Fibroblast of lung (primary cell): Measurements from ENCODE around the gene XPNPEP2.

Experiments used
- EZH2 ChIP-seq: IDR thresholded peaks from 2 replicates; pipeline ENCODE4 v1.5.1; 2012; ENCODE audit warnings: low read length, control low read depth, mild to moderate bottlenecking; ENCODE audit errors: missing control alignments
- TF ChIP-seq, protein P1 (sequence below), 2 donors: IDR thresholded peaks in 1 of 2; conservative IDR thresholded peaks in 1 of 2; 1 replicate in 1 of 2; 2 replicates in 1 of 2; pipeline ENCODE4 v1.5.1; 2011 to 2012; ENCODE audit warnings: low read length in 2 of 2, control low read depth in 1 of 2, inconsistent platforms in 1 of 2, low read depth in 1 of 2, mild to moderate bottlenecking in 1 of 2

DNA sequence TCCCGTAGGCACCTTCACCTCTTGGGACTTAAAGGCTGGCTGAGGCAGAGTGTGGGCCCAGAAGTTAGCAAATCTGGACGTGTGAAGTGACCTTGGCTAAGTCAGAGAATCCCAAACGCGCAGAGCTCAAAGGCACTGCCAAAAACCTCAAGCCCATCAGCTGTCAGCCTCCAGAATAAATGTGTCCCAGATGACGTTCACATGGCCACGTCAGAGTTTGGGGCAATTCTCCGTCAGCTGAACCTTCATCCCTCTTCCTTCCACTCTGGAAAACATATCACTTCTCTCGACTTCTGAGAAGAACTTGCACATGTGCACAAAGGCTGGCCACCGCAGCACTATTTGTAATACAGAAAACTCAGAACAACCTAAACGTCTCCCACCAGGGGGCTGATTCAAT lies 48.3 kb upstream of the XPNPEP2 start:
- TF ChIP-seq, protein P1, sequence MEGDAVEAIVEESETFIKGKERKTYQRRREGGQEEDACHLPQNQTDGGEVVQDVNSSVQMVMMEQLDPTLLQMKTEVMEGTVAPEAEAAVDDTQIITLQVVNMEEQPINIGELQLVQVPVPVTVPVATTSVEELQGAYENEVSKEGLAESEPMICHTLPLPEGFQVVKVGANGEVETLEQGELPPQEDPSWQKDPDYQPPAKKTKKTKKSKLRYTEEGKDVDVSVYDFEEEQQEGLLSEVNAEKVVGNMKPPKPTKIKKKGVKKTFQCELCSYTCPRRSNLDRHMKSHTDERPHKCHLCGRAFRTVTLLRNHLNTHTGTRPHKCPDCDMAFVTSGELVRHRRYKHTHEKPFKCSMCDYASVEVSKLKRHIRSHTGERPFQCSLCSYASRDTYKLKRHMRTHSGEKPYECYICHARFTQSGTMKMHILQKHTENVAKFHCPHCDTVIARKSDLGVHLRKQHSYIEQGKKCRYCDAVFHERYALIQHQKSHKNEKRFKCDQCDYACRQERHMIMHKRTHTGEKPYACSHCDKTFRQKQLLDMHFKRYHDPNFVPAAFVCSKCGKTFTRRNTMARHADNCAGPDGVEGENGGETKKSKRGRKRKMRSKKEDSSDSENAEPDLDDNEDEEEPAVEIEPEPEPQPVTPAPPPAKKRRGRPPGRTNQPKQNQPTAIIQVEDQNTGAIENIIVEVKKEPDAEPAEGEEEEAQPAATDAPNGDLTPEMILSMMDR (conservative IDR thresholded peaks at IDR 0.05 in 1 of 2, IDR thresholded peaks at IDR 0.05 in 1 of 2; ENCODE audit: low read depth in 1 of 2, low read length in 2 of 2) = no peak
- no peak for TF ChIP-seq EZH2
